WERI-Rb-1 (cell line): ENCODE measurements around the gene UBR4.
"Not testable (repeated sequence)": the region's sequence is repeated elsewhere in the genome, so short reads cannot be mapped to it uniquely, and the experiment has no call there.

Experiments used
- DNase-seq: peaks from one replicate; pipeline ENCODE4 v3.0.0-alpha.2; 2020
- H3K27ac ChIP-seq: fragments of 250-450 bp; sonication (Bioruptor Pico); 2 replicates; pipeline ENCODE4 v1.5.1; 2020; ENCODE audit warnings: mild to moderate bottlenecking, moderate library complexity
- H3K27me3 ChIP-seq: fragments of 250-450 bp; sonication (Bioruptor Pico); 2 replicates; pipeline ENCODE4 v1.5.1; 2021; ENCODE audit warnings: mild to moderate bottlenecking, low read depth, moderate library complexity; ENCODE audit not compliant: insufficient read depth, severe bottlenecking
- H3K36me3 ChIP-seq: fragments of 250-450 bp; sonication (Bioruptor Pico); 2 replicates; pipeline ENCODE4 v1.5.1; 2020; ENCODE audit warnings: mild to moderate bottlenecking, moderate library complexity
- H3K4me3 ChIP-seq: 2 replicates; pipeline ENCODE4 v1.5.1; 2011; ENCODE audit warnings: low read depth, mild to moderate bottlenecking, control low read depth, low read length
- H3K9me3 ChIP-seq: fragments of 250-450 bp; sonication (Bioruptor Pico); 2 replicates; pipeline ENCODE4 v1.5.1; 2021; ENCODE audit warnings: mild to moderate bottlenecking, moderate library complexity; ENCODE audit not compliant: severe bottlenecking
- CTCF ChIP-seq: IDR thresholded peaks from 2 replicates; pipeline ENCODE4 v1.5.1; 2011; ENCODE audit warnings: low read depth, mild to moderate bottlenecking, control low read depth, inconsistent platforms, low read length

The UBR4 gene

GRCh38 chr1:19209990-19210771, at the start of gene UBR4:
Gene UBR4, minus strand, starts transcription at chr1:19210266. Its CDS starts 18 bp downstream, at chr1:19210248.
- peak within 1 kb of the TSS; percentile 63 for H3K4me3 ChIP-seq
- TF ChIP-seq CTCF, result no peak
- peaks cover 10% of the 10 kb centered on the region for H3K36me3 ChIP-seq
- no peaks in the 10 kb centered on the region for H3K27me3 ChIP-seq
- H3K9me3 ChIP-seq, result no peaks in the 10 kb centered on the region
- peak; percentile 97 for DNase-seq
- H3K27ac ChIP-seq, result peak within 1 kb of the TSS; percentile 92

GRCh38 chr1:19258353-19258752, 48.3 kb upstream of the UBR4 start:
- H3K27ac ChIP-seq, result no peak overlapping the region
- TF ChIP-seq CTCF, result no peak

GRCh38 chr1:19257178-19257914, 47.3 kb upstream of the UBR4 start:
- Histone ChIP-seq H3K4me3 (no peak overlapping the region), H3K27ac (no peak overlapping the region), H3K36me3 (peaks cover 74% of the 10 kb centered on the region), H3K27me3 (no peaks in the 10 kb centered on the region), H3K9me3 (no peaks in the 10 kb centered on the region)
- DNase-seq, result no peak
- no peak for TF ChIP-seq CTCF

More at GRCh38 chr1:19258353-19258752, 48.3 kb upstream of the UBR4 start:
- Histone ChIP-seq H3K4me3 (no peak overlapping the region), H3K9me3 (no peaks in the 10 kb centered on the region), H3K27me3 (no peaks in the 10 kb centered on the region), H3K36me3 (peaks cover 70% of the 10 kb centered on the region)
- DNase-seq, result no peak

GRCh38 chr1:19256301-19256700, 46.2 kb upstream of the UBR4 start:
- peaks cover 75% of the 10 kb centered on the region for H3K36me3 ChIP-seq

GRCh38 chr1:19255288-19255687, 45.2 kb upstream of the UBR4 start:
- Histone ChIP-seq H3K27me3 (no peaks in the 10 kb centered on the region), H3K9me3 (no peaks in the 10 kb centered on the region), H3K27ac (no peak overlapping the region), H3K4me3 (no peak overlapping the region), H3K36me3 (peaks cover 71% of the 10 kb centered on the region)
- no peak for TF ChIP-seq CTCF
- DNase-seq, result no peak

More at GRCh38 chr1:19256301-19256700, 46.2 kb upstream of the UBR4 start:
- H3K27ac ChIP-seq, DNase-seq, H3K9me3 ChIP-seq, H3K4me3 ChIP-seq, H3K27me3 ChIP-seq: not testable (repeated sequence)

GRCh38 chr1:19254416-19254815, 44.4 kb upstream of the UBR4 start:
- peaks cover 66% of the 10 kb centered on the region for H3K36me3 ChIP-seq
- TF ChIP-seq CTCF, result no peak
- H3K27me3 ChIP-seq, result no peaks in the 10 kb centered on the region
- H3K9me3 ChIP-seq, result no peaks in the 10 kb centered on the region
- H3K4me3 ChIP-seq, result no peak overlapping the region
- no peak for DNase-seq
- no peak overlapping the region for H3K27ac ChIP-seq
